GM10266 (cell line): Measurements from ENCODE around the gene MRM2.

Experiments
- DNase-seq: peaks from one replicate; pipeline ENCODE4 v3.0.0; 2012; ENCODE audit errors: extremely low spot score
- CTCF ChIP-seq: IDR thresholded peaks from 2 replicates; pipeline ENCODE4 v1.5.1; 2012; ENCODE audit warnings: mild to moderate bottlenecking, low read depth; ENCODE audit not compliant: control insufficient read depth, insufficient read depth; ENCODE audit errors: missing control alignments

Gene MRM2

DNA sequence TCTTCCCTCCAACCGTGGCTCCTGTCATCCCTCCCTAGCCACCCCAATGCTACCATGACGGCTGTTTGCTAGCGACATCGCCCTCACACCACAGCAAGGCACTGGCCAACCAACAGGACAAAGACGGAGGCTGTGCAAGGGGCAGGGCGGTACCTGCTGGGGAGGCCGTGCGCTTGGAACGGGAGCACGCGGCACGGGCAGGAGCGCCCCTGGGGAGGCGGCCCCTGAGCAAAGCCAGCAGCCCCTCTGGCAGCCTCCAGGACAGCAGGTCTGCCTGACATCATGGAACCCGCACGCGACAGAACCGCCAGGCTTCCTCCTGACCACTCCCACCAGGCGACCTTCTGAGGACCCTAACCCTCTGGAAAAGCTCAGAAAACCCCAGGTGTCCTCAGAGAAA lies 22.0 kb downstream of the MRM2 start:
- TF ChIP-seq CTCF: no peak
- no peak for DNase-seq

- DNase-seq: no peak
- TF ChIP-seq CTCF: no peak
Measured at GRCh38 chr7:2219606-2220005, 22.4 kb downstream of the MRM2 start.

DNA sequence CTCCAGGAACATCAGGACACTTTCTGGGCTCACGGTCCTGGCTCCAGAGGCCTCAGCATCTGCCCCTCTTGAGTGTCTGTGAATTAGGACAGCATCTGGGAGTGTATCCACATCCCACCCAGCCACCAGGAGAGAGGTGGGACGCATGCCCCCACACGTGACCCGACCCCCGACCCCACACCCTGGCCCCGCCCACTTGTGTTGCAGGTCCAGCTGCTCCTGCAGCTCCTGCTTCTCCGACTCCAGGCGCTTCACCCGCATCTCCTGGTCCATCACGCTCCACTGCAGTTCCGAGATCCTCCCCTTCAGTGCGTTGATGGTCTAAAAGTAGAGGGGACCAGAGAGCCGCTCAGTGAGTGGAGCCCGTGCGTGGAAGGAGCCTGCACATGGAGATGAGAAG lies 22.9 kb downstream of the MRM2 start:
- TF ChIP-seq CTCF: no peak
- DNase-seq: no peak

- no peak for TF ChIP-seq CTCF
- DNase-seq: no peak
Measured at GRCh38 chr7:2218444-2218785, 23.6 kb downstream of the MRM2 start.

DNA sequence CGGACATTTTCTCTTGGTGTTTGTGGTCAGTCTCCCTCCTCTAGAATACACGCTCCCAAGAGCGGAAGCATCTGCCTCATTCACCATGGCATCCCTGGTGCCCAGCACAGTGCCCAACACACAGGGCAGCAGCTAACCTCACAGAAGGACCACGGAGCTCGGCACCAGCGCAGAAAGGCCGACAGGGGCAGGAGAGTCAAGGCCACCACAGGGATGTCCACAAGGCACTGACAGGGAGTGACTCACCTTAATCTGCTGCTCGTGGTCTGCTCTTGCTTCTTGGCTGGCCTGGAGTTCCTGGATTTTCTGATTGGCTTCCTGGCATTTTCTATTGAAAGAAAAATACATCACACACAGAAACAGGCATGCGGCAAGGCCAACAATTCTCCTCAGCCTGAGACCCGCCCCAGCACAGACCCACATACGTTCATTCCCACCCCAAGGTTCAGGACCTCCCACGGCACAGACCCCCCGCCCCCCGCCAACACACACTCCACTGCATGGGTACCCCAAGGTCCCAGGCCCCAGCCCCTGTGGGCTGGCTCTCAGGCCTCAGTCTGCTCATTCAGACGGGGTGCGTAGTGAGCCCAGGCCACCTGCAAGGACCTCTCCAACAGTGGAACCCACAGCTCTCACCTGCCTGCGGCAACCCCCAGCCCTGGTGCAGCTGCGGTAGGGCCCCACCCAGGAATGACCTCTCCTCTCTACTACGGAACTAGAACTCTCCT lies 24.1 kb downstream of the MRM2 start:
- TF ChIP-seq CTCF: no peak

DNA sequence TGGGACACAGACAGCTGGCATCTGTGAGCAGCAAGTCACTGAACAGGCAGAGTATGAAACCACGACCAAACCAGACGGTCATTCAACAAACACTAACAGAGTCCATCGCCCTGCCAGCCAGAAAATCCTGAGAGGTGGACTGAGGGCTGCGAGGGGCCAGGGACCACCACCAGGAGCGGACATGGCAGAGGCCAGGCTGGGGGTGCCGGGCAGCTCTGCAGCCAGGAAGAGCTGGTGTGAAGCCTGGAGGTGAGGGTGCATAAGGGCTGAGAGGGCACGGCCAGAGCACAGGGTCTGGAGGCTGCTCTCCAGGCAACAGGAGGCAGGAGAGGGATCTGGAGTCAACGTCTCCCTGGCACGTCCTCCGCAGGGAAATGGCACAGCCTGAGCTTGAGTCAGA lies 24.8 kb downstream of the MRM2 start:
- no peak for DNase-seq
- no peak for TF ChIP-seq CTCF

More for the DNA sequence above, 24.1 kb downstream of the MRM2 start:
- DNase-seq: no peak

GRCh38 chr7:2215851-2216250 lies 26.2 kb downstream of the MRM2 start:
- TF ChIP-seq CTCF: no peak
- no peak for DNase-seq
